AG04449 (cell line): ENCODE data around the gene KASH5.

Experiments used
- CTCF ChIA-PET: fragments of 350-600 bp; formaldehyde crosslinking; extraction: SDS; loops from one replicate; lab custom pipeline; 2021; ENCODE audit warnings: antibody characterized with exemption; lab: Yijun Ruan, JAX
- POLR2A ChIA-PET: fragments of 400-600, 350-600 bp; formaldehyde crosslinking; extraction: SDS; loops from one replicate; lab custom pipeline; 2020; ENCODE audit warnings: antibody characterized with exemption, inconsistent platforms; lab: Yijun Ruan, JAX
- DNase-seq: peaks from one replicate; pipeline ENCODE4 v3.0.0-alpha.2; 2010; ENCODE audit warnings: low read depth, low spot score
- H3K4me3 ChIP-seq: 2 replicates; pipeline ENCODE4 v1.5.1; 2011; ENCODE audit warnings: low read depth, mild to moderate bottlenecking, control low read depth, low read length
- TF ChIP-seq, protein P1 (sequence below): IDR thresholded peaks from one replicate; pipeline ENCODE4 v1.5.1; 2011; ENCODE audit warnings: mild to moderate bottlenecking, moderate library complexity, low read length, control low read depth, inconsistent platforms; ENCODE audit not compliant: insufficient read depth; ENCODE audit errors: missing control alignments

Gene KASH5

GRCh38 chr19:49408816-49409440, 20.9 kb downstream of the KASH5 start:
- DNase-seq = no peak
- no peak overlapping the region for H3K4me3 ChIP-seq
- ChIA-PET CTCF (interaction anchor here (1.3 kb wide), 2 partner anchors 10 to 64 kb away, joined by 3 read pairs; no protein-coding TSS in a partner anchor), POLR2A (no interaction called here)
- TF ChIP-seq, protein P1, sequence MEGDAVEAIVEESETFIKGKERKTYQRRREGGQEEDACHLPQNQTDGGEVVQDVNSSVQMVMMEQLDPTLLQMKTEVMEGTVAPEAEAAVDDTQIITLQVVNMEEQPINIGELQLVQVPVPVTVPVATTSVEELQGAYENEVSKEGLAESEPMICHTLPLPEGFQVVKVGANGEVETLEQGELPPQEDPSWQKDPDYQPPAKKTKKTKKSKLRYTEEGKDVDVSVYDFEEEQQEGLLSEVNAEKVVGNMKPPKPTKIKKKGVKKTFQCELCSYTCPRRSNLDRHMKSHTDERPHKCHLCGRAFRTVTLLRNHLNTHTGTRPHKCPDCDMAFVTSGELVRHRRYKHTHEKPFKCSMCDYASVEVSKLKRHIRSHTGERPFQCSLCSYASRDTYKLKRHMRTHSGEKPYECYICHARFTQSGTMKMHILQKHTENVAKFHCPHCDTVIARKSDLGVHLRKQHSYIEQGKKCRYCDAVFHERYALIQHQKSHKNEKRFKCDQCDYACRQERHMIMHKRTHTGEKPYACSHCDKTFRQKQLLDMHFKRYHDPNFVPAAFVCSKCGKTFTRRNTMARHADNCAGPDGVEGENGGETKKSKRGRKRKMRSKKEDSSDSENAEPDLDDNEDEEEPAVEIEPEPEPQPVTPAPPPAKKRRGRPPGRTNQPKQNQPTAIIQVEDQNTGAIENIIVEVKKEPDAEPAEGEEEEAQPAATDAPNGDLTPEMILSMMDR = no peak

GRCh38 chr19:49409441-49410029, 21.5 kb downstream of the KASH5 start:
- H3K4me3 ChIP-seq = no peak overlapping the region

GRCh38 chr19:49411681-49412326, 23.8 kb downstream of the KASH5 start:
- POLR2A ChIA-PET = no interaction called here
- H3K4me3 ChIP-seq = no peak overlapping the region
- DNase-seq = no peak
- CTCF ChIA-PET = interaction anchor here (0.9 to 1.3 kb wide), 2 partner anchors 10 to 13 kb away, joined by 3 read pairs; partner anchors contain the start of gene GFY
- TF ChIP-seq, protein P1 = no peak

More at GRCh38 chr19:49409441-49410029, 21.5 kb downstream of the KASH5 start:
- ChIA-PET POLR2A (no interaction called here), CTCF (interaction anchor here (1.3 kb wide), 2 partner anchors 10 to 64 kb away, joined by 3 read pairs; no protein-coding TSS in a partner anchor)
- TF ChIP-seq, protein P1 = no peak
- no peak for DNase-seq

DNA sequence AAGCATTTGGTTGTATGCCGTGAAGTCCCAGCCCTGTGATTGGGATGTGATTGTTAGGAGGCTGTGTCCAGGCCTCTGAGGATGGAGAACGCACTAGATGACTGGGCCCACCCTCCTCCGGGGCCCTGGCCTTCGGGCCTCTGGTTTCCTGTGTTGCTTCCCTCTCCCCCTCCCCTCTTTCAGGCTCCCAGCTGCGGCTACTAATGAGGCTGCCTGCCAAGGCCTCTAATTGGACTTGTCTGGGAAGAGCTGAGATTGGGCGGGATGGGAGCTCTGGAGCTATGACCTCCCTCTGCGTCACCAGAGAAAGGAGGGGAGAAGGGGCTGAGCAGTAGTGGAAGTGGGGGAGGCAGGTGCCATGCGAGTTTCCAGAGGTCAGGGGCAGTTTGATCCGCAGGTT, 25.3 kb downstream of the KASH5 start:
- POLR2A ChIA-PET = no interaction called here

GRCh38 chr19:49414256-49414655, 26.2 kb downstream of the KASH5 start:
- CTCF ChIA-PET = interaction anchor here (1.4 kb wide), 1 partner anchor 11 kb away, joined by 4 read pairs; no protein-coding TSS in a partner anchor
- no peak for DNase-seq
- TF ChIP-seq, protein P1 = no peak
- H3K4me3 ChIP-seq = no peak overlapping the region
- POLR2A ChIA-PET = no interaction called here

More for the DNA sequence above, 25.3 kb downstream of the KASH5 start:
- H3K4me3 ChIP-seq = no peak overlapping the region
- CTCF ChIA-PET = interaction anchor here (1.0 to 1.4 kb wide), 3 partner anchors 10 to 112 kb away, joined by 3 to 4 read pairs (median 3); no protein-coding TSS in a partner anchor
- TF ChIP-seq, protein P1 = no peak
- DNase-seq = no peak
